ENCODE measurements around the gene KCNJ11. TPM values are rescaled to one million over a fixed set of nuclear protein-coding genes. Genes with fewer than 3 reads are reported as not detected.

KCNJ11 gene
- total RNA-seq, 4 donors from 2014 or later, result 103 to 182 (median 147) TPM

DNA sequence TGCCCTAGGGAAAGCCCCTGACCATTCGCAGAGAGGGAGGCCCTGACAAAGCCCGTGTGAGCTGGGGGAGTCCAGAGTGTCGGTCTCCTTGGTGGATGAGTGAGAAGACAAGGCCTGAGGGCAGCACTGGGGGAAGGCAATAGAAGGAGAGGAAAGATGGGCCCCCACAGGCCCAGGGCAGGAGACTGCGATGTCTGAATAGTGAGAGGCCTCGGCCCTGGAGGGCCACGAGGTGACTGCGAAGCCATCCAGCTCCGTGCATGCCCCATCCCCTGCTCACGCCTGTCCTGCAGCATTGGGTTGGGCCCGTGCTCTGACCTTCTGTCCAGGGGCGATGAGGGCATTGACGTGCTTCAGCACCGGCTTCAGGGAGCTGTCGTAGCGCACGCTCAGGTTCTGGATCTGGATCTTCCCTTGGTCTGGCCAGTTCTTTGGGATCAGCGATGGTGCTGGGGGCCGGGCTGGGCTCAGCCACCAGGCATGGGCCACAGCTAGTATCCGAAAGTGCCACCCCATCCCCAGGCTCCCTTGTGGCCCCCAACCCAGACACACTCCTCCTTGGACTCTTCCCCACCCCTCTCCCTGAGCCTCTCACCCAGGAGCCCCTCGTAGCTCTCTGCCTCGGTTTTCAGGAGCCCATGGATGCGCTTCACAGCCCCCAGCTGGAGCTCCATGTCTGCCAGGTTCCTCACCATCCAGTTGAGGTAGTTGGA lies 8.3 kb upstream of the KCNJ11 start:
- H3K9me3 ChIP-seq, result no peaks in the 10 kb centered on the region
- intact Hi-C loops (cut with DNase I; ENCODE audit: low total_unique reads), result no loop called here

GRCh38 chr11:17395978-17396377 lies 7.5 kb upstream of the KCNJ11 start:
- TF ChIP-seq, protein P1, sequence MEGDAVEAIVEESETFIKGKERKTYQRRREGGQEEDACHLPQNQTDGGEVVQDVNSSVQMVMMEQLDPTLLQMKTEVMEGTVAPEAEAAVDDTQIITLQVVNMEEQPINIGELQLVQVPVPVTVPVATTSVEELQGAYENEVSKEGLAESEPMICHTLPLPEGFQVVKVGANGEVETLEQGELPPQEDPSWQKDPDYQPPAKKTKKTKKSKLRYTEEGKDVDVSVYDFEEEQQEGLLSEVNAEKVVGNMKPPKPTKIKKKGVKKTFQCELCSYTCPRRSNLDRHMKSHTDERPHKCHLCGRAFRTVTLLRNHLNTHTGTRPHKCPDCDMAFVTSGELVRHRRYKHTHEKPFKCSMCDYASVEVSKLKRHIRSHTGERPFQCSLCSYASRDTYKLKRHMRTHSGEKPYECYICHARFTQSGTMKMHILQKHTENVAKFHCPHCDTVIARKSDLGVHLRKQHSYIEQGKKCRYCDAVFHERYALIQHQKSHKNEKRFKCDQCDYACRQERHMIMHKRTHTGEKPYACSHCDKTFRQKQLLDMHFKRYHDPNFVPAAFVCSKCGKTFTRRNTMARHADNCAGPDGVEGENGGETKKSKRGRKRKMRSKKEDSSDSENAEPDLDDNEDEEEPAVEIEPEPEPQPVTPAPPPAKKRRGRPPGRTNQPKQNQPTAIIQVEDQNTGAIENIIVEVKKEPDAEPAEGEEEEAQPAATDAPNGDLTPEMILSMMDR (IDR thresholded peaks at IDR 0.05 in 4 of 5, conservative IDR thresholded peaks at IDR 0.05 in 1 of 5), result no peak
- TF ChIP-seq POLR2A (IDR thresholded peaks at IDR 0.05), result no peak
- no peak overlapping the region for H3K27ac ChIP-seq
- no peaks in the 10 kb centered on the region for H3K9me3 ChIP-seq
- H3K4me3 ChIP-seq, result no peak overlapping the region
- DNase-seq (no peak), ATAC-seq (no peak)
- in situ Hi-C loops (cut with MboI; ENCODE audit: low sequenced_read_pairs in 4 of 4), result loop anchor here in 2 of 4 donors (25.0 kb wide), 2 partner anchors 291 to 316 kb away; partner anchors contain the start of gene MYOD1 (in 1 of the 2)
- peaks cover 4 to 6% of the 10 kb centered on the region in 2 donors for H3K4me1 ChIP-seq
- no peaks in the 10 kb centered on the region for H3K27me3 ChIP-seq
- H3K36me3 ChIP-seq, result no peaks in the 10 kb centered on the region
- intact Hi-C loops (cut with DNase I; ENCODE audit: low total_unique reads), result no loop called here

More for the DNA sequence above, 8.3 kb upstream of the KCNJ11 start:
- Histone ChIP-seq H3K27me3 (no peaks in the 10 kb centered on the region), H3K27ac (no peak overlapping the region), H3K36me3 (no peaks in the 10 kb centered on the region), H3K4me3 (no peak overlapping the region), H3K4me1 (peaks cover 12 to 14% of the 10 kb centered on the region in 2 donors)
- no peak for ATAC-seq
- in situ Hi-C loops (cut with MboI; ENCODE audit: low sequenced_read_pairs in 4 of 4), result loop anchor here in 2 of 4 donors (25.0 kb wide), 2 partner anchors 291 to 316 kb away; partner anchors contain the start of gene MYOD1 (in 1 of the 2)
- no peak for DNase-seq
- TF ChIP-seq POLR2A (IDR thresholded peaks at IDR 0.05), result no peak
- TF ChIP-seq, protein P1 (IDR thresholded peaks at IDR 0.05 in 4 of 5, conservative IDR thresholded peaks at IDR 0.05 in 1 of 5), result no peak

DNA sequence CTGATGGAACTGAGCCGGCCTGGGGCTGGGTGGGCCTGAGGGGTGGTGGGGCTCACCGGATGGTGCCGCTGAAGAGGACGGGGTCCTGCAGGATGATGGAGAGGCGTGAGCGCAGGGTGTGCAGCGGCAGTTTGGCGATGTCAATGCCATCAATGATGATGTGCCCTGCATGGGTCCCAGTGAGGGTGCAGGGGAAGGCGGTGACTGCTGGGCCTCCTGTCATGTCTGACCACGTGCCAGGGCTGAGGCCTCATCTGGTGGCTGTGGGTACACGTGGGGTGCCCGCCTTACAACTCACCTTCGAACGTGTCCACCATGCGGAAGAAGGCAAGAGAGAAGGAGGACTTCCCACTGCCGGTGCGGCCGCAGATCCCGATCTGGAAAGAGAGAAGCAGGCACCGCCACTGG lies 7.1 kb upstream of the KCNJ11 start:
- Histone ChIP-seq H3K27me3 (no peaks in the 10 kb centered on the region), H3K36me3 (no peaks in the 10 kb centered on the region), H3K9me3 (no peaks in the 10 kb centered on the region), H3K4me3 (no peak overlapping the region), H3K4me1 (peaks cover under 1 to 2% of the 10 kb centered on the region in 2 donors), H3K27ac (no peak overlapping the region)
- no peak for ATAC-seq
- in situ Hi-C loops (cut with MboI; ENCODE audit: low sequenced_read_pairs in 4 of 4) (loop anchor here in 2 of 4 donors (25.0 kb wide), 2 partner anchors 292 to 317 kb away; partner anchors contain the start of gene MYOD1 (in 1 of the 2)), intact Hi-C loops (cut with DNase I; ENCODE audit: low total_unique reads) (no loop called here)
- DNase-seq, result no peak
- TF ChIP-seq, protein P1 (IDR thresholded peaks at IDR 0.05 in 4 of 5, conservative IDR thresholded peaks at IDR 0.05 in 1 of 5), result no peak
- TF ChIP-seq POLR2A (IDR thresholded peaks at IDR 0.05), result no peak

DNA sequence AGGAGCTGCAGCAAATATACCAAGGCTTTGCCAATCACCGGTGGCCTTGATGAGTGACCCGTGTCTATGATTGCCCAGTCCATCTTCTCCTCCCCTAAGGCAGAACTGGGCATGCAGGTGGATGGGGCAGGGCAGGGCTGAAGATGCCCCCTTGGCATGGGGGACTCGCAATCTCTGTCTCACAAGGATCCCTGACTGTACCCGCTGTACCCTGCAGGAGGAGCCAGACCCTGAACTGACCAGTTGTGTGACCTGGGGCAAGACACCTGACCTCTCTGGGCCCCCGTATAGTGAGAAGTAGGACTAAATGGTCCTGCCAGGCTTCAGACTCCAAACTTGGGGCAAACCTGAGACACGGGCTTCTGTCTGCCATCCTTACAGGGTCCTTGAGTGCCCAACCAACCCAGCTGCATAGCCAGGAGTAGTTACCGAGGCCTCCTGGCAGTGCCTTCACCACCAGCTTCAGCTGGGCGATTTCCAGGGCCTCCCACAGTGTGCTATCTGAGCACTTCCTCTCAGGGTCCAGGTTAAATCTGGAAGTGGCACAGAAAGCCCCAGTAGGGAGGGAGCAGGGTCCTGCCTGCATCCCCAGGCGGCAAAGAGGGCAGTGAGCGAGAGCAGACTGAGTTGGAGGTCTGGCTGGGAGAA lies 6.4 kb upstream of the KCNJ11 start:
- H3K36me3 ChIP-seq, result no peaks in the 10 kb centered on the region
- H3K4me3 ChIP-seq, result no peak overlapping the region
- no peak for ATAC-seq
- no peak overlapping the region for H3K27ac ChIP-seq
- in situ Hi-C loops (cut with MboI; ENCODE audit: low sequenced_read_pairs in 4 of 4), result loop anchor here in 2 of 4 donors (25.0 kb wide), 2 partner anchors 292 to 317 kb away; partner anchors contain the start of gene MYOD1 (in 1 of the 2)
- H3K9me3 ChIP-seq, result no peaks in the 10 kb centered on the region
- intact Hi-C loops (cut with DNase I; ENCODE audit: low total_unique reads), result loop anchor here (5.0 kb wide), 1 partner anchor 37 kb away; no protein-coding TSS in a partner anchor
- H3K27me3 ChIP-seq, result no peaks in the 10 kb centered on the region
- DNase-seq, result no peak
- no peaks in the 10 kb centered on the region for H3K4me1 ChIP-seq
- TF ChIP-seq POLR2A (IDR thresholded peaks at IDR 0.05), result no peak
- TF ChIP-seq, protein P1 (IDR thresholded peaks at IDR 0.05 in 4 of 5, conservative IDR thresholded peaks at IDR 0.05 in 1 of 5), result no peak
